Dermis lymphatic vessel endothelial cell (primary cell): ENCODE results near the gene SHC4. TPM values are rescaled to one million over a fixed set of nuclear protein-coding genes. Genes with fewer than 3 reads are reported as not detected.

Experiments
- total RNA-seq: library from RNA; depleted of rRNA; stranded (reverse); fragments of >200 nt; gene quantifications from 2 replicates; pipeline ENCODE4 v1.2.1, GENCODE V29; 2014

The SHC4 gene, protein sequence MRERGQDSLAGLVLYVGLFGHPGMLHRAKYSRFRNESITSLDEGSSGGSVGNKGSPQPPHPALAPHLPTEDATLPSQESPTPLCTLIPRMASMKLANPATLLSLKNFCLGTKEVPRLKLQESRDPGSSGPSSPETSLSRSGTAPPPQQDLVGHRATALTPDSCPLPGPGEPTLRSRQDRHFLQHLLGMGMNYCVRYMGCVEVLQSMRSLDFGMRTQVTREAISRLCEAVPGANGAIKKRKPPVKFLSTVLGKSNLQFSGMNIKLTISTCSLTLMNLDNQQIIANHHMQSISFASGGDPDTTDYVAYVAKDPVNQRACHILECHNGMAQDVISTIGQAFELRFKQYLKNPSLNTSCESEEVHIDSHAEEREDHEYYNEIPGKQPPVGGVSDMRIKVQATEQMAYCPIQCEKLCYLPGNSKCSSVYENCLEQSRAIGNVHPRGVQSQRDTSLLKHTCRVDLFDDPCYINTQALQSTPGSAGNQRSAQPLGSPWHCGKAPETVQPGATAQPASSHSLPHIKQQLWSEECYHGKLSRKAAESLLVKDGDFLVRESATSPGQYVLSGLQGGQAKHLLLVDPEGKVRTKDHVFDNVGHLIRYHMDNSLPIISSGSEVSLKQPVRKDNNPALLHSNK
- total RNA-seq: 0.11 and 0.34 TPM in 2 replicates

DNA sequence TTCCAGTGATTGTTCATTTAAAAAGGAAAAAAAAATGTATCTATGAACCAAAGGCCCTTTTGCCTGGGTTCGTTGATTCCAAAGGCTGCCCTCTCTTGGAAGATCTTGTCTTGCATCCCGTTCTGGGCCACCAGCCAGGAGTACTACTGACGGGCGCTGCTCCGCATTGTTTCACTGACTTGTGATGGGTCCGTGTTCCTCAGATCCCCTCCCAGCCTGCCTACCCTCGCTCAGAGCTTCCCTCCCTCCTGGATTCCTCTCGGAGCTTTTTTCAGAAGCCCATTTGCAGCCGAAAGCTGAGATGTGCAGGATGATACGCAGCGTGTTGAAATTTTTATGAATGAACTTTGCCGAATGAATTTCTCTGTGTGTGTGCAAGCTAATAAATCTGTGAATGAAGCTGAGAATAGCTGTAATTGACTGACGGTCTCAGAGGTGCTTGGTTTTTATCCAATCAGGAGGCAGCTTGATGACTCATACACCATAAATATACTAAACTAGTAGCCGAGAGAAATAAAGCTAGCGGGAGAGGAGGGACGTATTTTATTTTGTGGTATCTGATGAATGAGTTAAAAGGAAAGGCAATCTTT, at the start of gene SHC4:
Gene SHC4 (minus strand): TSS at position 396 of the 590 bp plus-strand sequence. CDS start 904 bp downstream, outside the sequence.

DNA sequence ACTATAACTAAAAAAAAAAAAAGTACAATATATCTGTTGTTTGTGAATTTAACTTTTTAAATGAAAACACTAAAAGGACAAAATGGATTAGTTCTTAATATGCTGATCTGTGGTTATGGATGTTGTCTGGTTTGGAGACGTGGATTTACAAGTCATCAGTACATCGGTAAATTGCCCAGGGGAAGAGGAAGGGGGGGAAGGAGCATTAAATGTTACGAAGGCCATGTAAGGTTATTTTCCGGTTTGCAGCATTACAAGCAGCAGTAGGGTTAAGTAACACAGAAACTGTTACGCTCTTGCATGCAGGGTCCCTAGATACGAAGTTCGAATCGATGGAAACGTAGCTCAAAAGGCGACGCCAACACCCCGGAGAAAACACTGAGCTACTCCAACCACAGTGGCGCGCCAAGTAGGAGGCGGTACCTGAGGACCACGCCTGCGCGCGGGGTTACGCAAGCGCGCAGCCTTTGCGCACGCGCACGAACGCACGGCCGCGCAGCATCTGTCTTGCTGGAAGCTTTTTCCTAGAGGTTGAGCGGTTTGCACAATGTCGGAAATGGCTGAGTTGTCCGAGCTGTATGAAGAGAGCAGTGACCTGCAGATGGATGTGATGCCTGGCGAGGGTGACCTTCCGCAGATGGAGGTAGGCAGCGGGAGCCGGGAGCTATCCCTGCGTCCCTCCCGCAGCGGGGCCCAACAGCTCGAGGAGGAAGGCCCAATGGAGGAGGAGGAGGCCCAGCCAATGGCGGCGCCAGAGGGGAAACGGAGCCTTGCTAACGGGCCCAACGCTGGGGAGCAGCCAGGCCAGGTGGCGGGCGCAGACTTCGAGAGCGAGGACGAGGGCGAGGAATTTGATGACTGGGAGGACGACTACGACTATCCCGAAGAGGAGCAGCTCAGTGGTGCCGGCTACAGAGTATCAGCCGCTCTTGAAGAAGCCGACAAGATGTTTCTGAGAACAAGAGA, 85.8 kb downstream of the SHC4 start, which contains the start of gene EID1:
Gene EID1 (plus strand): TSS at position 505 of the 966 bp plus-strand sequence. CDS start 43 bp downstream, at position 548.

DNA sequence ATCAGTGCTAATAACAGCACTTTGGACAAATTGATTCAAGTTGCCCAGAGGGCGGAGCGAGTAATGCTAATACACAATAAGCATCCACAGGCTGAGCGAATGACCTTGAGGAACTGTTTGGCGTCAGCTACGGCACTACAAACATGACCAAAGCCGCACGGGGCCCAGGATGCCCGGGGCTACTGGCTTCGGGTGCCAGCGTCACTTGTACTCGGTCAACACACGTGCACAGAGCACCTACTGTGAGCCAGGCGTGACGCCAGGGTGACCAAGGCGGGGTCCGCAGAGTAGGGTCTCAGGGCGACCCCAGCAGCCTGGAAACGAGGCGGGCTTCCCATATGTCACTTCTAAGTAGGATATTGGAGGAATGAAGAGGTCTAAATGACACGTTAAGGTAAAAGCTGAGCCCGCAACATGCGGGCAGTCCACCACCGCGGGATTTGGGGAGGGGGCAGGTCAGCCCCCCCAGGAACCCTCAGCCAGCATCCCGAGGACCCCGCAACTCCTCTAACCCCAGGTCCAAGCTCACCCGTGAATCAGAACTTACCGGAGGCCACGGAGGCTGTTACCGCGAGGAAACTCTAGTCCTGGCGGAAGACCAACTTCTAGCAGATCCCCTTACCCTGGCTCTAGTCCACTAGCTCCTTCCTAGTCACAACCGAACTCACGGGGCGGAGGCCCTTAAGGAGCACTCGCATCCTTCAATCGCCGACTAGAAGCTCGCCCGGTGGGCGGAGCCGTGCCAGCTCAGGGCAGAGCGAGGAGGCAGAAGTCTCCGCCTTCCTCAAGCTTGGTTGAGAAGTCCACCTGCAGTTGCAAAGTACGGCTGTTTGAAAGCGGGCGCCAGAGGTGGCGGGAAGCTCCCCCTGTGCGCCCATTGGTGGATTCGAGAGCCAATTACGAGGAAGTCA, 153.1 kb downstream of the SHC4 start, which contains the start of gene CEP152:
Gene CEP152 (minus strand): TSS at position 656 of the 911 bp plus-strand sequence. CDS start 5,420 bp downstream, outside the sequence.

Other genes starting within 250 kb of the SHC4 start
- gene CEP152, start 152.8 kb downstream of the SHC4 start, total RNA-seq: 1.1 and 1.6 TPM in 2 replicates
- 163 and 203 TPM in 2 replicates for gene EID1, start 85.8 kb downstream of the SHC4 start, total RNA-seq
- 22.8 and 37.6 TPM in 2 replicates for gene SECISBP2L, start 82.5 kb upstream of the SHC4 start, total RNA-seq
- gene COPS2, start 191.7 kb upstream of the SHC4 start, total RNA-seq: 41.7 and 88.3 TPM in 2 replicates
- 51.7 and 55.4 TPM in 2 replicates for gene GALK2, start 206.3 kb upstream of the SHC4 start, total RNA-seq